K562 (cell line): ENCODE measurements around the gene SPDL1. TPM values are rescaled to one million over a fixed set of nuclear protein-coding genes. Genes with fewer than 3 reads are reported as not detected.
A peak's percentile ranks its signal among the peaks of the same experiment; 100 is the strongest.

Experiments used
- ATAC-seq: fragments of 200-7000 bp; cut with Tn5 transposase; 3 replicates; pipeline ENCODE4 v1.9.1; 2020; ENCODE audit warnings: moderate library complexity
- BruUV-seq: library from RNA; stranded (reverse); fragments of 400-500 nt; replicated peaks from 2 replicates; lab custom pipeline; 2021; lab: Mats Ljungman, UMichigan
- CTCF ChIA-PET: fragments of 300-600 bp; formaldehyde crosslinking; extraction: SDS; loops from one replicate; lab custom pipeline; 2021; ENCODE audit warnings: low intra/inter-chr PET ratio; lab: Yijun Ruan, JAX
- POLR2A ChIA-PET: fragments of 300-600, 350-650 bp; sonication (Branson Sonifier 250); formaldehyde crosslinking; extraction: SDS; loops from one replicate; lab custom pipeline; 2021; ENCODE audit warnings: antibody characterized with exemption, inconsistent platforms; lab: Yijun Ruan, JAX
- DNase-seq, 4 experiments: peaks; one replicate each; pipeline versions ENCODE4 v3.0.0 to v3.0.0-alpha.2; 2011 to 2018; ENCODE audit warnings: low spot score in 3 of 4, mixed read lengths in 3 of 4; ENCODE audit errors: extremely low read depth in 1 of 4
- FAIRE-seq: peaks from 2 replicates; lab custom pipeline; 2011; peaks lifted over from hg19 to GRCh38; lab: Jason Lieb, UNC
- H2AFZ ChIP-seq: 2 replicates; pipeline ENCODE4 v1.6.0; 2011; ENCODE audit warnings: low read depth, low read length, control low read depth, inconsistent platforms
- H3K27ac ChIP-seq: fragments of 200-600 bp; 3 replicates; pipeline ENCODE4 v1.8.0; 2011; ENCODE audit warnings: low read depth, mild to moderate bottlenecking, control low read depth, inconsistent platforms, low read length, moderate library complexity, mixed read lengths; ENCODE audit errors: extremely low read depth
- H3K27me3 ChIP-seq, 2 experiments: fragments of 300-600 bp in 1 of 2; 2 replicates in 1 of 2; 3 replicates in 1 of 2; pipeline versions ENCODE4 v1.6.0 to v1.8.0; 2011; ENCODE audit warnings: inconsistent platforms in 2 of 2, low read length in 2 of 2, mild to moderate bottlenecking in 1 of 2, mixed read lengths in 1 of 2, moderate library complexity in 1 of 2; ENCODE audit not compliant: control insufficient read depth in 2 of 2, insufficient read depth in 2 of 2
- H3K36me3 ChIP-seq: fragments of 300-600 bp; 3 replicates; pipeline ENCODE4 v1.8.0; 2011; ENCODE audit warnings: mild to moderate bottlenecking, low read length, inconsistent platforms; ENCODE audit not compliant: control insufficient read depth, insufficient read depth
- H3K4me1 ChIP-seq, 2 experiments: fragments of 200-600 bp in 1 of 2; replicated peaks in 1 of 2; 2 replicates in 1 of 2; 3 replicates in 1 of 2; pipeline versions ENCODE4 v1.5.1 to v1.8.0; 2011; ENCODE audit warnings: inconsistent platforms in 2 of 2, low read length in 2 of 2, mild to moderate bottlenecking in 1 of 2, mixed read lengths in 1 of 2, moderate library complexity in 1 of 2; ENCODE audit not compliant: control insufficient read depth in 2 of 2, insufficient read depth in 2 of 2
- H3K4me2 ChIP-seq: 2 replicates; pipeline ENCODE4 v1.6.1; 2011; ENCODE audit warnings: low read length, control low read depth, inconsistent platforms, mixed read lengths; ENCODE audit not compliant: insufficient read depth
- H3K4me3 ChIP-seq: fragments of 200-600 bp; sonication (generic), shearing (Covaris generic); 2 replicates; pipeline ENCODE4 v1.5.1; 2016; ENCODE audit warnings: control low read depth, inconsistent platforms
- H3K79me2 ChIP-seq: fragments of 200-600 bp; 3 replicates; pipeline ENCODE4 v1.8.0; 2011; ENCODE audit warnings: low read length, inconsistent platforms; ENCODE audit not compliant: control insufficient read depth, insufficient read depth
- H3K9ac ChIP-seq, 2 experiments: 2 replicates each; pipeline versions ENCODE4 v1.6.0 to v1.6.1; 2011; ENCODE audit warnings: low read depth in 2 of 2, low read length in 2 of 2, control low read depth in 1 of 2, inconsistent platforms in 1 of 2, mild to moderate bottlenecking in 1 of 2, mixed read lengths in 1 of 2; ENCODE audit not compliant: insufficient read depth in 1 of 2
- H3K9me1 ChIP-seq: one replicate; pipeline ENCODE4 v1.6.0; 2011; ENCODE audit warnings: inconsistent platforms, mild to moderate bottlenecking, low read length, moderate library complexity; ENCODE audit not compliant: control insufficient read depth, insufficient read depth
- H3K9me3 ChIP-seq: replicated peaks from 2 replicates; pipeline ENCODE4 v1.5.1; 2011; ENCODE audit warnings: low read depth, low read length, inconsistent platforms; ENCODE audit not compliant: control insufficient read depth, insufficient read depth
- H4K20me1 ChIP-seq: replicated peaks from 2 replicates; pipeline ENCODE4 v1.6.1; 2011; ENCODE audit warnings: low read length, inconsistent platforms, mixed read lengths; ENCODE audit not compliant: control insufficient read depth, insufficient read depth
- EHMT2 ChIP-seq: fragments of 450-650 bp; IDR thresholded peaks from 2 replicates; pipeline ENCODE4 v1.6.1; 2018; ENCODE audit warnings: antibody characterized with exemption
- MIER1 ChIP-seq: fragments of 450-650 bp; IDR thresholded peaks from 2 replicates; pipeline ENCODE4 v1.6.1; 2016; ENCODE audit warnings: antibody characterized with exemption, mild to moderate bottlenecking, low read depth
- RBM34 ChIP-seq: fragments of 200-400 bp; formaldehyde crosslinking; IDR thresholded peaks from 2 replicates; pipeline ENCODE4 v1.6.1; 2018; ENCODE audit warnings: low read length, borderline replicate concordance; ENCODE audit not compliant: insufficient read depth
- WGBS: fragments of 100-300 bp; shearing (Covaris generic); methylation state at CpG from one replicate; pipeline ENCODE4 v1.1.6; 2016; ENCODE audit warnings: low coverage, mixed read lengths; ENCODE audit not compliant: insufficient coverage; ENCODE audit errors: missing lambda C conversion rate; 5-methylcytosine and 5-hydroxymethylcytosine counted together
- in situ Hi-C: fragments of 300-500 bp; cut with MboI; formaldehyde crosslinking; loops from 4 replicates; pipeline ENCODE4 v1.15.0; 2018; ENCODE audit warnings: inconsistent platforms, mixed read lengths
- intact Hi-C: fragments of 100-400 bp; cut with micrococcal nuclease; formaldehyde crosslinking; loops from 2 replicates; pipeline ENCODE4 v1.14.2; 2022
- polyA plus RNA-seq, 8 experiments: library from polyadenylated mRNA; depleted of rRNA in 4 of 8; stranded (reverse) in 5 of 8; unstranded in 3 of 8; fragments of >200 nt; fragmentation: Nextera tagmentation in 2 of 8; fragmentation: Illumina TruSeq in 1 of 8; extraction: Ambion mirVana in 2 of 8; extraction: Trizol in 1 of 8; gene quantifications; 2 replicates each; pipeline versions ENCODE4 v1.2.1 to v1.2.3, GENCODE V29; 2011 to 2014; ENCODE audit warnings: inconsistent platforms in 1 of 8, missing spikeins in 1 of 8
- total RNA-seq, 7 experiments: library from RNA; depleted of rRNA in 6 of 7; stranded (reverse); fragments of >200 nt in 6 of 7; fragmentation: Illumina TruSeq in 2 of 7; extraction: Trizol in 2 of 7; gene quantifications; 2 replicates each; pipeline versions ENCODE4 v1.2.1 to v1.2.3, GENCODE V29; 2011 to 2021; ENCODE audit warnings: low replicate concordance in 1 of 7
- TF ChIP-seq, protein P1 (sequence below), 2 experiments: fragments of 450-650 bp; formaldehyde crosslinking in 1 of 2; IDR thresholded peaks; 2 replicates each; pipeline versions ENCODE4 v1.4.0 to v1.6.1; 2014 to 2020; ENCODE audit warnings: mild to moderate bottlenecking in 2 of 2, borderline replicate concordance in 1 of 2, low read depth in 1 of 2

Gene SPDL1
- total and polyA plus RNA-seq, 9 of the 15 experiments (the other 6 are each of a cell fraction or from before 2014, with no cell fraction given), result 32.4 to 59.6 (median 49.0) TPM

GRCh38 chr5:169567079-169567478 is 16.5 kb upstream of the SPDL1 start:
- Histone ChIP-seq H2AFZ (no peak overlapping the region), H3K9me3 (no peaks in the 10 kb centered on the region), H3K27ac (no peak overlapping the region), H3K79me2 (no peaks in the 10 kb centered on the region), H4K20me1 (no peaks in the 10 kb centered on the region), H3K4me2 (no peak overlapping the region), H3K4me3 (no peak overlapping the region), H3K9me1 (no peaks in the 10 kb centered on the region), H3K9ac (no peak overlapping the region), H3K36me3 (no peaks in the 10 kb centered on the region), H3K4me1 (no peaks in the 10 kb centered on the region), H3K27me3 (peaks cover 0 to 2% of the 10 kb centered on the region in 2 experiments; a peak in 1 of 5 replicates)
- DNase-seq (no peak), FAIRE-seq (no peak), ATAC-seq (no peak)
- 2% methylated on average over 2 of the region's 2 CpGs for WGBS
- intact Hi-C loops (no loop called here), in situ Hi-C loops (loop anchor here (10.0 kb wide), 1 partner anchor 582 kb away; no protein-coding TSS in a partner anchor)
- TF ChIP-seq EHMT2 (peak; percentile 83), MIER1 (0 out of 2 replicates have a peak, but pooled peaks have one; percentile 57), RBM34 (no peak)
- TF ChIP-seq, protein P1, sequence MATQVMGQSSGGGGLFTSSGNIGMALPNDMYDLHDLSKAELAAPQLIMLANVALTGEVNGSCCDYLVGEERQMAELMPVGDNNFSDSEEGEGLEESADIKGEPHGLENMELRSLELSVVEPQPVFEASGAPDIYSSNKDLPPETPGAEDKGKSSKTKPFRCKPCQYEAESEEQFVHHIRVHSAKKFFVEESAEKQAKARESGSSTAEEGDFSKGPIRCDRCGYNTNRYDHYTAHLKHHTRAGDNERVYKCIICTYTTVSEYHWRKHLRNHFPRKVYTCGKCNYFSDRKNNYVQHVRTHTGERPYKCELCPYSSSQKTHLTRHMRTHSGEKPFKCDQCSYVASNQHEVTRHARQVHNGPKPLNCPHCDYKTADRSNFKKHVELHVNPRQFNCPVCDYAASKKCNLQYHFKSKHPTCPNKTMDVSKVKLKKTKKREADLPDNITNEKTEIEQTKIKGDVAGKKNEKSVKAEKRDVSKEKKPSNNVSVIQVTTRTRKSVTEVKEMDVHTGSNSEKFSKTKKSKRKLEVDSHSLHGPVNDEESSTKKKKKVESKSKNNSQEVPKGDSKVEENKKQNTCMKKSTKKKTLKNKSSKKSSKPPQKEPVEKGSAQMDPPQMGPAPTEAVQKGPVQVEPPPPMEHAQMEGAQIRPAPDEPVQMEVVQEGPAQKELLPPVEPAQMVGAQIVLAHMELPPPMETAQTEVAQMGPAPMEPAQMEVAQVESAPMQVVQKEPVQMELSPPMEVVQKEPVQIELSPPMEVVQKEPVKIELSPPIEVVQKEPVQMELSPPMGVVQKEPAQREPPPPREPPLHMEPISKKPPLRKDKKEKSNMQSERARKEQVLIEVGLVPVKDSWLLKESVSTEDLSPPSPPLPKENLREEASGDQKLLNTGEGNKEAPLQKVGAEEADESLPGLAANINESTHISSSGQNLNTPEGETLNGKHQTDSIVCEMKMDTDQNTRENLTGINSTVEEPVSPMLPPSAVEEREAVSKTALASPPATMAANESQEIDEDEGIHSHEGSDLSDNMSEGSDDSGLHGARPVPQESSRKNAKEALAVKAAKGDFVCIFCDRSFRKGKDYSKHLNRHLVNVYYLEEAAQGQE (IDR thresholded peaks at IDR 0.05; ENCODE audit: borderline replicate concordance), result peak; percentile 93
- TF ChIP-seq, protein P1 (CRISPR knock-in tag; IDR thresholded peaks at IDR 0.05; ENCODE audit: low read depth), result no peak
- ChIA-PET CTCF (no interaction called here), POLR2A (interaction anchor here (1.1 kb wide), 1 partner anchor 20 kb away, joined by 3 read pairs; no protein-coding TSS in a partner anchor)
- no TSS peak for BruUV-seq
